K562 treated with DMSO at 1 percent for 12 hours (cell line): ENCODE results near the gene TRAPPC6A. TPM values are rescaled to one million over a fixed set of nuclear protein-coding genes. Genes with fewer than 3 reads are reported as not detected.

Experiments used
- total RNA-seq: library from RNA; unstranded; fragments of 300-600 nt; gene quantifications from 2 replicates; pipeline ENCODE4 v1.2.3, GENCODE V29; 2022; ENCODE audit not compliant: insufficient read depth

Gene TRAPPC6A, protein sequence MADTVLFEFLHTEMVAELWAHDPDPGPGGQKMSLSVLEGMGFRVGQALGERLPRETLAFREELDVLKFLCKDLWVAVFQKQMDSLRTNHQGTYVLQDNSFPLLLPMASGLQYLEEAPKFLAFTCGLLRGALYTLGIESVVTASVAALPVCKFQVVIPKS
- total RNA-seq: 64.4 and 117 TPM in 2 replicates

DNA sequence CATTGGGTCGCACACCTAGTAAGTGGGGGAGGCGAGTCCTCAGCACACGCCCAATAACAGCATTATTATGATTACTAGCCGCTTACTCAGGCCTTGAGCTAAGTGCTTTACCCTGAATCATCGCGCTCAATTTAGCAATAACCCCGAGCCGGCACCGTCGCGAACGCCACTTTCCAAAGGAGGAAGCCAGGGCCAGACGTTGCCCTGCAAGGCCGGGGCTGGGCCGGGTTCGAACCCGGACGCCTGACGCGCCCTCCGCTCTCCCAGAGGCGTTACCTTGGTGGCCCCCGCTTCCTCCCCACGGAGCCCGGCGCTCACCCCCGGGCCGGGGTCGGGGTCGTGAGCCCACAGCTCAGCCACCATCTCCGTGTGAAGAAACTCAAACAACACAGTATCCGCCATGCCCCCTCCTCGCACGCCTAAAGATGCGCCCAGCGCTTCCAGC lies at the start of gene TRAPPC6A:
Gene TRAPPC6A (minus strand): TSS at position 421 of the 445 bp plus-strand sequence. CDS start 19 bp downstream, at position 402.

DNA sequence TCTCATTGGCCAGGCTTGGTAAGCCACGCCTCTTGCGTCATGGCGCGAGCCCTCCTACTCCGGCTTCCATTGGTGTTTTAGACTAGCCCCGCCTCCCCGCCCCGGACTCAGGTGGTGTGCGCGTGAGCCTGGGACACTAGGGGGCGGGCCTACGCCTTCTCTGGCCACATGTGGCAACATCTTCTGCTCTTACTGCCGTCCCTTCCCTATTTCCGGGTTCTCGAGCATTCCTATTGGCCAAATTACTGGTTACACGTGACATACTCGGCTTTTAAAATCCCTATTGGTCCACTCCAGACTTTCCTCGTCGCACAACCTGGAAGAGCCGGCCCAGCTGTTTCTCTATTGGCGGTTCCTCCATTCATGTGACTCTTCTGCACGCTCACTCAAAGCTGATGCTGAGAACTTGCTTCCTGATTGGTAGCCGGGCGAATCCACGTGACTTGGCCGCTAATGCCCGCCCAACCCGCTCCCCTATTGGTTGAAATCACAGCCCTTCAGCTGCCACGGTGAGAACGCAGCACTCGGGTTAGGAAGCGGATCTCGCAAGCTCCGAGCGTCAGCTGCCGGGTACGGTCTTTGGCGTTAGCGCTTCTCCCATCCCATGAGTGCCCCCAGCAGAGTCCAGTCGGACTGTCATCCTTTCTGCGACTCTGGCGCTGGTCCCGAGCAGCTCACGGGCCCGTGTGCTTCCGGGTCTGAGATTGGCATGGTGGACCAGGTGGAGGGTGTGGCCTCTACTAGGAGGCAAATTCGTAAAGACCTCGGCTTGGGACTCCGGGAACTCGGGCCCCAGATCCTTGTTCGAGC lies 430 bp upstream of the TRAPPC6A start, which contains the start of gene BLOC1S3:
Gene BLOC1S3 (plus strand): TSS at position 523 of the 810 bp plus-strand sequence. CDS start 513 bp downstream, outside the sequence.

DNA sequence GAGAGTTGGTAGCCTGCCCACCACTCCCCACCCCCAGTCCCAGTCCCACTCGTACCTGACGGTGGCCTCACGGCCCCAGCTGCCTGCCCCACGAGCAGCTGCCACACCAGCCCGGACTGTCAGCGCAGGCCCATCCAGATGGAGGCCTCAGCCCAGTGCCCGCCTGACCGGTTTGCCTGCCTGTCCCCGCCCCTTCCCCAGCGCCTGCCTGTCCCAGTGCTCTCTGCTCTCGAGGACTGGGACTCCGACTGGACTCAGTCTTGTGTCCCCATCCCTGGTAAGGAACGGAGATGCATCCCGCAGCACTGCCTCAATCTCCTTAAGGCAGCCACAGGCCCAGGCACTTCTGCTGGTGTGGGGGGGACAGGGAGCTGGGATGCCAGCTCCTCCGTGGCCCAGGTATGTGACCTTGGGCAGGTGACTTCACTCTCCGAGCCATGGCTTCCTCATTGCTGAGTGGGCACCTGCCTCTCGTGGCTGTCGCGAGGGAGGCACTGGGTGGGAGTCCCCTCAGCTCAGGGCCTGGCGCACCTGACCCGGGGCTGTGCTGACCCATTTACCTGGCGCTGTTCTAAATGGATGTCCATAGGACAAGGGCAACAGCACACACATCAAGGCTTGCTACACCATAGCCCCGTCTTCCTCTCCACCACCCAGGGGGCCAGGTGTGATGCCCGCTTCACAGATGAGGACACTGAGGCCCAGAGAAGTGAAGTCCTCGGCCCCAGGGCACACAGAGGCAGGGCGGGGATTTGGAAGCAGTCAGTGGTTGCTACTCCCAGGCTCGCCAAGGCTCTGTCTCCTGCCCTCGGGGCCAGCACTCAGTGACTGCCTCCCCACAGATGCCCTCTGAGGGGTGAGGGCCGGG lies 16.9 kb downstream of the TRAPPC6A start, which contains the start of gene NKPD1:
Gene NKPD1 (minus strand): TSS at position 113 of the 868 bp plus-strand sequence. CDS start 832 bp downstream, outside the sequence.

Other genes with a start within 250 kb of the TRAPPC6A start
- gene APOC4, start 236.0 kb downstream of the TRAPPC6A start, total RNA-seq: not detected in 2 replicates
- not detected in 2 replicates for gene APOC2, start 232.2 kb downstream of the TRAPPC6A start, total RNA-seq
- 66.2 and 105 TPM in 2 replicates for gene CLPTM1, start 222.9 kb downstream of the TRAPPC6A start, total RNA-seq
- gene RELB, start 176.8 kb downstream of the TRAPPC6A start, total RNA-seq: 12.8 and 15.2 TPM in 2 replicates
- 30.7 and 41.2 TPM in 2 replicates for gene CLASRP, start 139.2 kb downstream of the TRAPPC6A start, total RNA-seq
- gene ZNF296, start 101.8 kb downstream of the TRAPPC6A start, total RNA-seq: 4.0 and 6.2 TPM in 2 replicates
- 39.3 and 48.7 TPM in 2 replicates for gene GEMIN7, start 99.0 kb downstream of the TRAPPC6A start, total RNA-seq
- 14.3 and 29.4 TPM in 2 replicates for gene PPP1R37, start 85.1 kb downstream of the TRAPPC6A start, total RNA-seq
- 0.25 and 0.73 TPM in 2 replicates for gene NKPD1, start 17.3 kb downstream of the TRAPPC6A start, total RNA-seq
- 25.7 and 29.9 TPM in 2 replicates for gene BLOC1S3, start 547 bp upstream of the TRAPPC6A start, total RNA-seq
- gene EXOC3L2, start 67.2 kb upstream of the TRAPPC6A start, total RNA-seq: 16.3 and 18.8 TPM in 2 replicates
- 17.2 and 27.0 TPM in 2 replicates for gene MARK4, start 73.0 kb upstream of the TRAPPC6A start, total RNA-seq
- not detected in 2 replicates for gene CKM, start 144.6 kb upstream of the TRAPPC6A start, total RNA-seq
- gene KLC3, start 162.5 kb upstream of the TRAPPC6A start, total RNA-seq: 5.4 and 5.9 TPM in 2 replicates
- gene ERCC2, start 192.3 kb upstream of the TRAPPC6A start, total RNA-seq: 24.6 and 32.3 TPM in 2 replicates
- 14.7 and 18.9 TPM in 2 replicates for gene PPP1R13L, start 226.8 kb upstream of the TRAPPC6A start, total RNA-seq
- 0.98 and 3.0 TPM in 2 replicates for gene POLR1G, start 228.4 kb upstream of the TRAPPC6A start, total RNA-seq
- 55.7 and 65.2 TPM in 2 replicates for gene ERCC1, start 245.7 kb upstream of the TRAPPC6A start, total RNA-seq